Pons (tissue), 1 donor: ENCODE data around the gene NTN1.

Experiments used
- DNase-seq: peaks from one replicate; pipeline ENCODE4 v3.0.0-alpha.2; 2016; ENCODE audit warnings: low spot score

NTN1 gene

DNA sequence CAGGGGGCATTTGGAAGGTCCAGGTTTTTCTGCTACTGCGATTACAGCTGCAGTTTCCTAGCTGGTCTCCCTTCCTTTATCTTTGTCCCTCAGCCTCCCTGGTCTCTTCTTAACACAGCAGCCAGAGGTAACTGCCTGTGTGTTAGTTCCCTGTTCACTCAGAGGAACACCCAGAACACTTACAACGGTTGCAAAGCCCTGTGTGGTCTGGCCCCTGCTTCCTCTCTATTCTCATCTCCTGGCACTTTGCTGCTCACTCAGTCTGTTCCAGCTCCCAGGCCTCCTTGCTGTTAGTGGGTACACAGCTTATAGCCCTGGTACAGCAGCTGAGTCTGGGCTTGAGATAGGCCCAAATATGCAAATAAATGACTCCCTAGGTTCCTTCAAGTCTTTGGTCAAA is 16.4 kb downstream of the NTN1 start:
- no peak for DNase-seq

DNA sequence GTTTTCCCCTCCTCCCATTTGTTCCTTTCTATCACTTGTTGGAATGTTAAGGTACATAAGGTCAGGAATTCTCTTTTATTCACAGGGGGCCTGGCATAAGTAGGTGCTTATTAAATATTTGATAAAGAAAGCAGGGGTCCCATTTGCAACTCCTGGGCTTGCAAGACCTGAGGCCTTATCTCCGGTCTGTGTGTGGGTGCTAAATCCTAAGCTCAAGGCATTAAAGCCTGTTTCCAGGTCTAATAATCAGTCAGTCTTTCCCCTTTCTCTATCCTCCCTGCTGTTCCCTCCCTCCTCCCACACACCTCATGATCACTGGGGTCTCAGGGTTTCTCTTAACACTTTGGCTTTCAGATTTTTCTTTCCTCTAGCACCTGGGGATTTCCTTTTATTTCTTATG is 17.1 kb downstream of the NTN1 start:
- DNase-seq: no peak

DNA sequence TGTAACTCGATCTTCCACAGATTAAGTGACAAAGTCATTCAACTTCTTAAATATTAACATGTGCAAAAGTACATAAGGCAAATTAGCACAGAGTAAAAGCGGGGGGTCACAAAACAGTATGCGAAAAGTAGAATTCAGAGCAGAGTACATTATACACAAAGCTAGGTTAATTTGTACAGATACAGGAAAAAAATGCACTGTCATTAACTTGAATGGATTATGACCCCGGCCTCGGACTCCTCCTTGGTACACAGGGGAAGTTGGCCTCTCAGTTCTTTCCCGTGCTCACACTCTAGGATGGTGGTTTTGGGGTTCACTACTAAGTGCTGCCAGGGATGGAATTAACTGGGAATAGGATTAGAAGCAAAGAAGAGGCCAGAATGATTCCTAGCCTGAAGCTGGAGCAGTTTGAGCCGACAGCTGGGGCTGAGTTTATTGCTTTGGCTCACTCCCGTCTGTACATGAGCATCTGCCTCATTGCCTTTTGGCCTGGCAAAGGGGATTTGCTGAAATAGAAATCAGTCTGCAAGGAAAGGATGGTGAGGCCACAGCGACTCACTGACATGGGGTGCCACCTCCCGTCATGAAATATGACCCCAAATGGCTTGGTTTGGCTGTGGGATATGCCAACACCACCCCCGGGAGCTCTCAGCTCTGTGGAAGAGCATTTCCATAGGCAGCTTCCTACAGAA is 23.6 kb downstream of the NTN1 start:
- DNase-seq: no peak

DNA sequence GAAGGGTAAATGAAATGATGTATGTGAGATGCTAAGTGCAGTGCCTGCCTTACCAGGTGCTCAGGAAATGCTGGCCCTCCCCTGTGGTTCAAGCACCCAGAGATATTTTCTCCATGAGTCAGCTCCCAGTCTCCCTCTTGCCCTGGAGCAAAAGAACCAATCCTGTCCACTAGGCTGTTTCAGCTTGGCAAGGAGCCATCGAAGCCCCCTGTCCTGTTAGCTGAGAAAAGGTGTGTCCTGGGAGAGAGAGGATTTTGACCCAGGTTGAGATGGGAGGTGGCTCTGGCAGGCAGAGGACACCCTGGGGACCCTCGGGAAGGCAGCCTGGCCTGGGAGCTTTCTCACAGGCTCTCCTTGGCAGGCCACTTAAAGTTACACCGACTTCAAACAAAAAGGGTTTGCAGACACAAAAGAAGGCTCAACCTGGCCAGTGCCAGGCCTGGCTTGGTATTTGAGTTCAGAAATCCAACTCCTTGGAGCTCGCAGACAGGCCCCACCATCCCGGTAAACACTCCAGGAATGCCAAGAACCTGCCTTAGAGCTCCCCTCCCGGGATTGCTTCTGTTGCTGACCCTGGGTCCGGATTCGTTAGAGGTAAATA is 29.6 kb downstream of the NTN1 start:
- DNase-seq: no peak

DNA sequence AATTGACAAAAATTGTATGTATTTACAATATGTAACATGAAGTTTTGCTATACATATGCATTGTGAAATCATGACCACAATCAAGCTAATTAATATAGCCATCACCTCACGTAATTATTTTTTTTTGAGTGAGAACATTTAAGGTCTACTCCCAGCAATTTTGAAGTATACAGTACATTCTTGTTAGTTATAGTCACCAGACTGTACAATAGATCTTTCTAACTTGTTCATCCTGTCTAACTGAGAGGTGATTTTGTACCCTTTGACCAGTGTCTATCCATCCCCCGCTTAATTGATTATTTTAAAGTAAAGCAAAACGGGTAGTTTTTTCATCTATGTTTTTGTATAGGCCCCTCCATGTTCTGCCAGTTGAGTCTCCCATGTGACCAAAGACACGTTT is 30.3 kb downstream of the NTN1 start:
- DNase-seq: no peak

DNA sequence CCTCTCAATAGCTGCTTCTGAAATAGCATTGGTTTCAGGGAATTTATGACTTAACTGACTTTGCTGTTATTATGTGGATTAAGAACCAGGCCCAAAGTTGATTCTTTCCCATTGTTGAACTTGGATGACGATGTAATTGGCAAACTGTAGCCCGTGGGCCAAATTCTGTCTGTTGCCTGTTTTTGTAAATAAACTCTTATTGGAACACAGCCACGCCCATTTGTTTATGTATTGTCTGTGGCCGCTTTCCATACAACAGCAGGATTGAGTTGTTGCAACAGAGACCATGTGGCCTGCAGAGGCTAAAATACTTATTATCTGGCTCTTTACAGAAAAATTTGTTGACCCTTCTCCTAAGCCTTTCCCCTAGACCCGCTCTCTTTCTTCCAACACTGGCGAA is 31.6 kb downstream of the NTN1 start:
- no peak for DNase-seq

DNA sequence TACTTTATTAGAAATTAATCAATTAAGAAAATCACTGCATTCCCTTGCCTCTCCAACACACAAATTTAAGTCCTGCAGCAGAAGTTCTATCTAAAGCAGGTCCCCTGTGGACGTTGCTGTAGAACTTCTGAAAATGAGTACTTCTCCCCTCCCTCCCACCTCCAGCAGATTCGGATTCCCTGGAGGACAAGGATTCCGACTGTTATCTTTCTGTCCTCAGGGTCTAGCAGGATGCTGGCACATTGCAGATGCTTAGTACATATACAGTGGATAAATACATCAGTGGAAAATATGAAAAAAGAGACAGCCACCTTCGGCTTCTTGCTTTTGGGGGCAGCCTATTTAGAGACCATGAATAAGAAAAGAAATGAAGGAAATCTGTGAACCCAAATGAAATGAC is 32.1 kb downstream of the NTN1 start:
- no peak for DNase-seq

DNA sequence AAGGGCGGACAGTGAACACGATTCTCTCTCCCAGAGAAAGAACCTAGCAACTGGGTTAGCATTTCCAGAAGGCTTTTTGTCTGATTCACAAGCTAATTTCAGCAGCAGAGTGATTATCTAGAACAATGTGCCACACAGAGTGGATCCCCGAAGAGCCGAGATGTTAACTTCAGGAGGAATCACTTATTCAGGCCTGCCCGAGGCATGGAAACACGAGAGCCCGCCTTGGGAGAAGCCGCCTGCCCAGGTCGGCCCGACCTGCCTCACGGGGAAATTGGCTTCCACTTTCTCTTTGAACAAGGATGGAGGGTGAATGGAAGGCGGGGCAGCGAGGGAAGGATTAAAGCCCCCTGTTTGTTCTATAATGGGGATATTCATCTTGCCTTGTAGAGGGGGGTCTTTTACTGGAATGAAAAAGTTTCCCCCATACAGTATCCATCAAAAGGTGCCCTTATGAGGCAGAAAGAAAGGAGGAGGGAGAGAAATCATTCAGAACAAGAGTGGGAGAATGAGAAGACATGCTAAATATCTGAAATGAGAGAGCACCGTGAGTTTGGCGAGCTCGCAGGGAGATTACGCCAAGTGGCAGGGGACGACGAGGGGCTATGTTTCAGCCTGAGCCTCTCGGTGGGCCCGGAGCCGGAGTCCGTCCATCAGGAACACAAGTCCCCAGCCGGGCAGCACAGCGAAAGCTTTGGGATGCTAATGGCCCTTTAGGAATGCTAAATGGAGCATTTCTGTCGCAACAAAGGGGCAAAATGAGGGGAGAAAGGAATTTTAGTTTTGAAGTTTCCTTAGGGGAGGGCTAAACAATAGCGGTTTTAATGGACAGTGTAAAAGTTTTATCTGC is 33.0 kb downstream of the NTN1 start:
- no peak for DNase-seq

DNA sequence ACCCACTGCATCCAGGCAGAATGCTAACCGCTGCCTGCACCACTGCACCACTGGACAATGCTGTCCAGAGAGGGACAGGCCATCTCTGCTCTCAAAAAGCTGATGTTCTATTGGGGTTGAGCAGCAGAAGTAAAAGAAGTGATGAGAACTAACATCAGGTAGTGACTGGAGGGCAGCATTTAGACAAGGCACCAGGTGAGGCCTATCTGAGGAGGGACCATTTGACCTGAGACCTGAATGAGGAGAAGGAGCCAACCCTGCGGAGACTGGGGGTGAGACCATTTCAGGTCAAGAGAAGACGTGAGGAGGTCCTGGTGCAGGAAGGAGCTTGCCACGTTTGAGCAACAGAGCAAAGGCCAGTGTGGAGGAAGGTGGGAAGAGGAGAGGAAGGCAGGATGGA is 34.0 kb downstream of the NTN1 start:
- DNase-seq: no peak

DNA sequence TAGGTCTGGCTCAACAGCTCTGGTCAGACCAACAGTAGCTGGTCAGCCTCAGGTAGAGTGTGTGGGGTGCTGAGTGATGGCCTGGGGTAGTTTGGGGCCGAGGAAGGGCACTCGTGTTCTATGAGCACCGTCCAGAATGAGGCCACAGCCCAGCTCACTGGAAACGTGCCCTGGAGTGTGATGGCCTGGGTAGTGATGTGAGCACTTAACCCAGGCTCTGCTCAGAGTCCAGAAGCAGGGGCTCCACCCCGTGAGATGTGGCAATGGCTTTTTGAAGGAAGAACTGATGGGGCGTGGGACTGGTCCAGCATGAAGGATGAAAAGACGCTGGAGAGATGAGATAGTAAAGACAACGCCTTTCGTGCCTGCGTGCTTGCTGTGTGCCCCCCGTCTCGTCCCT is 35.3 kb downstream of the NTN1 start:
- no peak for DNase-seq

DNA sequence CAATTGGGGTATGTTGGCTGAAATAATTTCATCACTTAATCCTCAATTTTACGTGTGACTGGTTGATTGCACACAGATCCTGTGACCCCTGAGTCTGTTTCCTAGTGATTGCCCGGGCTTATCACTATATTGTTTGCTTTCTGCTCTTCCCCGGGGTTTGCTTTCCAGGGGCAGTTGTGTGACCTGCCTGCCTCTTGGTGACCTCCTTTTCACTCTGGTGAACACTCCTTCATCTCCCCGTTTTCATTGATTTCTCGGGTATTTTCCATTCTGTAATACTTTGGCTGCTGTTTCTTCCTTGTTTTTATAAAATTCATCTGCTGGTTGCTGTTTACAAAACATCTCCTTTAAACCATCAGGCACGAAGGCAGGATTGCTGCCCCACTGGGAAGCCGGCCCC is 36.0 kb downstream of the NTN1 start:
- no peak for DNase-seq

DNA sequence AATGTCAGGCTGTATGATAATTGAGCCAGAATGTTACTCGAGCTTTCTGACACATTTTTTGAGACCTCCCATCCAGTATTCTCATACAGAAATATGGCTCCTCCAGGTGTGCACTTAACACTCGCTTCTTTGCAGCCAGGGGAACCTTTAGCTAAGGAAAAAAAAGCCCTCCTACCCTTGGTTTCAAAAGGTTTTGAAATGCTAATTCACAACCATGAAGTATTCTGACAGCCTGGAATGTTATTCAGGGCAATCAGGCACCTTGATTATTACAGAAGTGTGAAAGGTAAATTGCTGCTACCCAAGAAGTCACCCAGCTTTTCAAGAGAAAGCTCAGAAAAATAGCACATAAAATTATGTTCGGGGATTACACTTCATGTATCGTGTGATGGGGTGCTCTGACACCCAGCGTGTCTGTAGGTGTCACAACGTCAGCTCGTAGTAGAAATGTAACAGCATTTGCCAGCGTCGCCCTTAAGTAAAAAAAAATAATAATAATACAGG is 41.1 kb downstream of the NTN1 start:
- DNase-seq: no peak

DNA sequence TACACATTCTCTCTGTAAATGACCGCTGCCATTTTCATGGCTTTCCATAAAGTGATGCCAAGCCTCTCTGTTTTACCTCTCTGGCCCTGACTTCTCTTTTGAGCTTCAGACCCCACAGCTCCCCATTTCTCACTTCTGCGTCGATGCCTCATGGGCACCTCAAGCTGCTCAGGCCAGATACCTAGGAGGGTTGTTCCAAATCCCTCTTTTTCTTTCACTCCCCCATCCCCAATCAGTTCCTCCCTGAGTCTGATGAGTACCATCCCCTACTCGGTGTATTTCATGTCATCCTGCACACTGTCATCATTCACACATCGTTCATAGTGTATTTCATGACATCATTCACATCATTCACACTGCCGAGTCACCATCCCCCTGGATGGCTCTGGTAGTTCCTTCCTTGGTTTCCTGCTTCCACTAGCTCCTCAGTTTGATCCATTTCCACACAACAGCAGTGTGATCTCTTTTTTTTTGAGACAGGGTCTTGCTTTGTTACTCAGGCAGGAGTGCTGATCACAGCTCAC is 43.1 kb downstream of the NTN1 start:
- no peak for DNase-seq

DNA sequence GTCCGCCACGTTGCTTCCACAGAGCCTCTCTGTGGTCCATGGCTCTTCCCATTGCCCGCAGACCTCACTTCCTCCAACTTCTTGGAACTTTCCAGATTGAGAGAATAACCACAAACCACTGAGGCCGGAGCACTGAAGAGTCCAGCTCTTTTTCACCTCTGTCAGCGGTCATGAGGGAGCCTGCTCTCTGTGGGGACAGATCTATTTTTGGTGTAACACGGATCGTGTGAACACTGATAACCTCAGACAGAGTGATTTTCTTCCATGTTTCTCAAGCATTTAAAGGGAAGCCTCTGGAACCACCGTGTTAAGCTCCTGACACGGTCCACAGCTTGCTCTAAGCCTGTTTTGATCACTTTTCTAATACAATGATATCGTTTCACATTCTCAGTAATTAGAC is 49.7 kb downstream of the NTN1 start:
- no peak for DNase-seq

DNA sequence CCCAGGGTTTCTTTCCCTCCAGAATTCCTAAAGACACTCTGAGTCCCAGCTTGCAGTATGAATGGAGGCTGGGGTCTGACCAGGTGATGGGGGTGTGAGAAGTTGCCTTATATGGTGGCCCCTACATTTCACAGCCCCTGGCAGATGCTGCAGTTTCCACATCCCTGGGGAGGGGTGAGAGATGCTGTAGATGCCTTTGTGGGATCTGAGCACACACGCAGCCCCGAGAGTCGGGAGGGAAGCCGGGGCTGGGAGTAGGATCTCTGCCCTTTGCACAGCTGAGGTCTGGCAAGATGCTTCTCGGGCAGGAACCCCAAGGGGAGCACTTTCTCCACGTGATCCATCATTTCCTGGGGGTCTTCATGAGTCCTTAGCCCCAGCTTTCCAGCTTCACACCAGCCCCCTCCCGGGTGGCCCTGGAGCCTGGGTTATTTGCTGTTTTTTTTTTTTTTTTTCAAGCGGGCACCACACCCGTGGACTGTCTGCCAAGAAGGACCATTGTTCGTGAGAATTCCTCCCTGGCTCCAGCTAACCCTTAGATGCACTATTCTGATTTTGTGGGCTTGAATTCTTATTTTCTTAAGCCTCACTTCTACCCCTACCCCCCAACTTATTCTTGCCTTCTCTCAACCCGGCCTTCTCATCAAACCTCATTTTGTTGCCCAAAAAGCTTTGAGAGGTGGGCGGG is 50.6 kb downstream of the NTN1 start:
- no peak for DNase-seq

DNA sequence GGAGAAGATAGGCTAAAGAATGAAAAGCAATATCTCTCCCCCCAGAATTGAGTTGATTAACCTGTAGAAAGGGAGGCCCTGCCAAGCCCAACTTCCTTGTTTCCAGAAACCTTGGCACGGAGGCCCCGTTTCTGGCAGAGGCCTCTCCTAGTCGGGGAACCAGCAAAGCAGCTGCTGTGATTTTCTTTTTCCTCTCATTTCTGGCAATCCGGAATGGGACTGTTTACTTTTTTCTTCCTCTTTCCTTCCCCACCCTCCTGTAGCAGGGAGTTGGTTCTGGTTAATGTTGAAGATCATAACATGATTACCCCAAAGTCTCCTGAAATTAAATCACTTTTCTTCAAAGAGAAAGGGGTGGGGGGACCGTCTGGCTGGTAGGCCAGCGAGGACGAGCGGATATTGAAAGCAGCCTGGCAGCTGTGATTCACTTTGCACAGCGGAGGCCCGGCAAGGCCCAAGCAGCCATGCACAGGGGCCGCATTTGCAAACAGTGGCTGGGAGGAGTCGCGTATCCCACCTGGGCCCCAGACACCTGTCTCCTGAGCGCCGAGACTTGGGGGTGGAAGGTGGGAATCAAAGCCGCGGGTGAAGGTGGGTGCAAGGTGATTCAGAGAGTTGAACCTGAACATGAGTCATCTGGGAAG is 51.5 kb downstream of the NTN1 start:
- peak; percentile 13 for DNase-seq

DNA sequence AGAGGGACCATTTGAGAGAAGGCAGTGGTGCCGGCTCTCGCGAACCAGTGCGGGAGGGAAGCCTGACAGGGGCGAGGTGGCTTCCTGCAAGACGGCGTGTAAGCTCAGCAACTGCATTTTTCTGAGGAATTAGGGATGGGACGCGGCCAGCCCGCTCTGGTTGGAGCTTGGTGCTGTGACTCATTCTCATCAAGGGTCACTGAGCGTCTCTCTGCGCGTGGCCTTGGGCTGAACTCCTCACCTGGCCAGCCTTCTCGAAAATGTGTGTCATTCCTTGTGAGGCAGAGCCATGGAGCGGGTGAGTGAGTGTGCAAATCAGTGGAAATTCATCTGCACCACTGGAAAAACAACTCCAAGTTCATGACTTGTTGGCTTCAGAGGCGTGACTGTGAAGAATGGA is 52.8 kb downstream of the NTN1 start:
- DNase-seq: no peak

DNA sequence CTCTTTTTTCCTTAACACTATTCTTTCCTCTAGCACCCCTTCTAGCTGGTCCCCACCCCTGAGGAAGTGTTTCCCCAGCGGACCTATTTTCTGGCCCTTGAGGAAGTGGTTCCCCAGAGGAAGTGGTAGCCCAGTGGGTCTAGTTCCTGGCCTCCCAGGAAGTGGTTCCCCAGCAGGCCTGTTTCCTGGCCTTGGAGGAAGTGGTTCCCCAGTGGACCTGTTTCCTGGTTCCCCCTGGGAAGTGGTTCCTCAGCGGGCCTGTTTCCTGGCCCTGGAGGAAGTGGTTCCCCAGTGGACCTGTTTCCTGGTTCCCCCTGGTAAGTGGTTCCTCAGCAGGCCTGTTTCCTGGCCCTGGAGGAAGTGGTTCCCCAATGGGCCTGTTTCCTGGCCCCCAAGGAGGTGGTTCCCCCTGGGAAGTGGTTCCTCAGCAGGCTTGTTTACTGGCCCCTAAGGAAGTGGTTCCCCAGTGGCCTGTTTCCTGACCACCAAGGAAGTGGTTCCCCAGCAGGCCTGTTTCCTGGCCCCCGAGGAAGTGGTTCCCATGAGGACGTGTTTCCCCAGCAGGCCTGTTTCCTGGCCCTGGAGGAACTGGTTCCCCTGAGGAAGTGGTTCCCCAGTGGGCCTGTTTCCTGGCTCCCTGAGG is 58.3 kb downstream of the NTN1 start:
- no peak for DNase-seq

DNA sequence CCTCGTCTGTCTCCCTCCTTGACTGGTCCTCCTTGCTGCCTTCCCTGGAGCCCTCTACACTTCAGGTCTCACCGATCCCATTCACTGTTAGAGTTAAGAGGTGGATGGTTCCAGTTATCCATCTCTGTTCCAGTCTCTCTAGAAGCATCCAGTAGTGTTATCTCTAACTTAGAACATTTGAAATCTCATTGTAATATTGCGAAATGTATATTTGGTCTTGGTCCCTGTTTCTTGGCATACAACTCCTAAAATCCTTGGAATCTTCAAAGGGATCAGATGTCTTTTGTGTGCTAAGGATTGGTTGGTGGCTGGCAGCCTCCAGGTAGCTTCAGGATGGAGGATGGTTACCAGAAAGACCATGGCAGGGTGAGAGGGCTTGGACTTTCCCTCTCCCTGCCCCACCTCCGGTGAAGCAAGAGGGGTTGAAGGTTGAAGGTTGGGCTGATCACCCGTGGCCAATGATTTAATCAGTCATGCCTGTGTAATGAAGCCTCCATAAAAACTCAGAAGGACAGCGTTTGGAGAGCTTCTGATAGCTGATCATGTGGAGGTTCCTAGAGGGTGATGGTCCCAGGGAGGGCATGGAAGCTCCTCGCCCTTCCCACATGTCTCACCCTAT is 59.1 kb downstream of the NTN1 start:
- no peak for DNase-seq

DNA sequence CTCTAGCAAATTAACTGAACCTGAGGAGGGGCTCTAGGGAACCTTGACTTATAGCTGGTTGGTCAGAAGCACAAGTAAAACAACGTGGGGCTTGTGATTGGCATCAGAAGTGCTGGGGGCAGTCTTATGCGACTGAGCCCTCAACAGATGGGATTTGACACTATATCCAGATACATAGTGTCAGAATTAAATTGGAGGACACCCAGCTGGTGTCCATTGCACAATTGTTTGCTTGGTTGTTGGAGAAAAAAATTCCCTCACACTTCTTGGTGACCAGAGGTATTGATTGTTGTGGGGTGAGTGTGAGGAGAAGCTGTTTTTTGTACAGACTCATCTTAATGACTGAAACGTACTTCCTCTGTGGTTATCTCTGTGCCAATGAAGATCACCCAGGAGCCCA is 59.7 kb downstream of the NTN1 start:
- no peak for DNase-seq

DNA sequence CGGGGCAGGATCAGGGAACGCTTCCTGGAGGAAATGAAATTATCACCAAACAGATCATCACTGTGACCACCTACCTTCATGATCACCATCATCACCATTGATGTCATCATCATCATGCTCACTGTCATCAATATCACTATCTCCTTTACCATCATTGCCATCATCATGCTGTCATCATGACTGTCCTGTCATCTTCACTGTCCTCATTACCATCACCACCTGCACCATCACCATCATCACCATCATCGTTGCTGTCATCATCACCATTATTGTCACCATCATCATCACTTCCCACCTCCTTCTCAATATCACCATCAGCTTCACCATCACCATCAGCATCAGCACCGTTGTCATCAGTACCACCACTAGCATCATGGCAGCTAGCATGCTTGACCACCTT is 65.3 kb downstream of the NTN1 start:
- DNase-seq: no peak
